CD8-positive, alpha-beta memory T cell (primary cell): ENCODE measurements around the gene CTRB1. TPM values are rescaled to one million over a fixed set of nuclear protein-coding genes. Genes with fewer than 3 reads are reported as not detected.
"Not testable (repeated sequence)": the region's sequence is repeated elsewhere in the genome, so short reads cannot be mapped to it uniquely, and the experiment has no call there.

Experiments used
- CTCF ChIA-PET: fragments of 350-600 bp; sonication (Branson Sonifier 250); formaldehyde crosslinking; loops from one replicate; lab custom pipeline; 2021; ENCODE audit warnings: antibody characterized with exemption; lab: Charles Lee
- POLR2A ChIA-PET: fragments of 350-600 bp; sonication (Branson Sonifier 250); formaldehyde crosslinking; loops from one replicate; lab custom pipeline; 2021; ENCODE audit warnings: antibody characterized with exemption; lab: Charles Lee
- DNase-seq, 5 donors: peaks; one replicate each; pipeline versions ENCODE4 v3.0.0 to v3.0.0-alpha.2; 2020 to 2022; ENCODE audit warnings: mixed read lengths in 1 of 5
- H3K27ac ChIP-seq: one replicate; pipeline ENCODE4 v1.7.0; 2013; ENCODE audit warnings: low read depth, mild to moderate bottlenecking, low read length, moderate library complexity
- H3K27me3 ChIP-seq: 2 replicates; pipeline ENCODE4 v1.7.0; 2013; ENCODE audit warnings: low read length, mild to moderate bottlenecking; ENCODE audit not compliant: insufficient read depth, poor library complexity, severe bottlenecking
- H3K36me3 ChIP-seq: 2 replicates; pipeline ENCODE4 v1.7.0; 2013; ENCODE audit warnings: mild to moderate bottlenecking, low read length, moderate library complexity; ENCODE audit not compliant: insufficient read depth
- H3K4me1 ChIP-seq: 2 replicates; pipeline ENCODE4 v1.7.0; 2013; ENCODE audit warnings: mild to moderate bottlenecking, low read length, moderate library complexity; ENCODE audit not compliant: insufficient read depth
- H3K4me3 ChIP-seq: 2 replicates; pipeline ENCODE4 v1.7.0; 2013; ENCODE audit warnings: mild to moderate bottlenecking, low read length
- H3K9me3 ChIP-seq: 2 replicates; pipeline ENCODE4 v1.7.0; 2013; ENCODE audit warnings: mild to moderate bottlenecking, low read length
- H3K27ac Mint-ChIP-seq, 8 donors: one replicate each; pipeline ENCODE4 v1.8.0; 2020 to 2021; ENCODE audit warnings: mixed read lengths in 8 of 8, mild to moderate bottlenecking in 6 of 8, inconsistent platforms in 3 of 8, moderate library complexity in 3 of 8
- H3K27me3 Mint-ChIP-seq, 2 donors: one replicate each; pipeline ENCODE4 v1.8.0; 2020 to 2021; ENCODE audit warnings: mixed read lengths in 2 of 2, mild to moderate bottlenecking in 1 of 2, moderate library complexity in 1 of 2
- H3K36me3 Mint-ChIP-seq, 3 donors: one replicate each; pipeline ENCODE4 v1.8.0; 2020 to 2021; ENCODE audit warnings: mixed read lengths in 3 of 3, inconsistent platforms in 1 of 3, mild to moderate bottlenecking in 1 of 3
- H3K4me1 Mint-ChIP-seq, 3 donors: one replicate each; pipeline ENCODE4 v1.8.0; 2020 to 2021; ENCODE audit warnings: mixed read lengths in 3 of 3, inconsistent platforms in 1 of 3, mild to moderate bottlenecking in 1 of 3
- H3K4me3 Mint-ChIP-seq, 7 donors: one replicate each; pipeline ENCODE4 v1.8.0; 2020 to 2021; ENCODE audit warnings: mixed read lengths in 7 of 7, mild to moderate bottlenecking in 6 of 7, moderate library complexity in 4 of 7, inconsistent platforms in 2 of 7
- H3K9me3 Mint-ChIP-seq, 5 donors: one replicate each; pipeline ENCODE4 v1.8.0; 2020 to 2022; ENCODE audit warnings: mixed read lengths in 5 of 5, mild to moderate bottlenecking in 3 of 5, moderate library complexity in 2 of 5, inconsistent platforms in 1 of 5
- polyA plus RNA-seq: library from polyadenylated mRNA; unstranded; fragments of 300-500 nt; fragmentation: Illumina TruSeq; gene quantifications from one replicate; pipeline ENCODE4 v1.2.3, GENCODE V29; 2021
- total RNA-seq, 2 experiments: library from RNA; stranded (reverse); gene quantifications; one replicate each; pipeline ENCODE4 v1.2.3, GENCODE V29; 2021

CTRB1 gene
- total and polyA plus RNA-seq, 3 experiments from 2014 or later = not detected

DNA sequence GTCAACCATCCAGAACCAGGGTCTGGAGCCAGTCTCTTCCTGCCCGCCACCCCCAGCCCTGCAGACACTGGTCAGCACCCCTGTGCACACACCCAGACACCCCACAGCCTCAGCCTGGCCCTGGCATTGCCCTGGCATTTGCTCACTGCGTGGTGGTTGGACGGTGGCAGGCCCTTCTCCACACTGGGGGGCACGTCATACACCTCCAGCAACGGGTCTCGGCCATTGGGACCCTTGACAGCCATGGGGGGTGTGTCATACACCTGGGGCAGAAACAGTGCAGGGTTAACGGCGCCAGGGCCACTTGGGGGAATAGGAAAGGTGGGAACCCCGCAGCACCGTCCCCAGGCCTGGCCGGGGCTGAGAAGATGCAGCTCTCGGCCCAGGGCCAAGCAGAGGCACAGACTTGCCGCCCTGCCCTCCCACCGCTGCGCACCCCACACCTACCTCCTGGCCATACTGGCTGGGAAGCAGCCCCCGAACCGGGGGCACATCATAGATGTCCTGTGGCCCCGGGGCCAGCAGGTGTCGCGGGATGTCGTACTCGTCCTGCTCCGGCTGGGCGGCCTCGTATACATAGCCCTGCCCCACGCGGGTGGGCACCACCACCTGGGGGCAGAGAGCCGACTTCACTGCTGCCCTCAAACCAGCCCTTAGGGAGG lies 18.1 kb downstream of the CTRB1 start:
- H3K27ac ChIP-seq = no peak overlapping the region
- peaks cover 4 to 11% (median 6%) of the 10 kb centered on the region in 3 donors for H3K4me1 Mint-ChIP-seq
- no peak overlapping the region for H3K27ac Mint-ChIP-seq
- H3K9me3 Mint-ChIP-seq = no peaks in the 10 kb centered on the region
- H3K4me1 ChIP-seq = no peaks in the 10 kb centered on the region
- no peaks in the 10 kb centered on the region for H3K27me3 ChIP-seq
- no peaks in the 10 kb centered on the region for H3K36me3 ChIP-seq
- H3K4me3 Mint-ChIP-seq = no peak overlapping the region
- CTCF ChIA-PET = interaction anchor here (1.0 to 4.7 kb wide), 4 partner anchors 11 to 146 kb away, joined by 3 to 121 read pairs (median 3); no protein-coding TSS in a partner anchor
- H3K27me3 Mint-ChIP-seq = peaks cover 0 to 4% of the 10 kb centered on the region in 2 donors
- no peak overlapping the region for H3K4me3 ChIP-seq
- no peak for DNase-seq
- no peaks in the 10 kb centered on the region for H3K36me3 Mint-ChIP-seq
- no peaks in the 10 kb centered on the region for H3K9me3 ChIP-seq
- POLR2A ChIA-PET = no interaction called here

DNA sequence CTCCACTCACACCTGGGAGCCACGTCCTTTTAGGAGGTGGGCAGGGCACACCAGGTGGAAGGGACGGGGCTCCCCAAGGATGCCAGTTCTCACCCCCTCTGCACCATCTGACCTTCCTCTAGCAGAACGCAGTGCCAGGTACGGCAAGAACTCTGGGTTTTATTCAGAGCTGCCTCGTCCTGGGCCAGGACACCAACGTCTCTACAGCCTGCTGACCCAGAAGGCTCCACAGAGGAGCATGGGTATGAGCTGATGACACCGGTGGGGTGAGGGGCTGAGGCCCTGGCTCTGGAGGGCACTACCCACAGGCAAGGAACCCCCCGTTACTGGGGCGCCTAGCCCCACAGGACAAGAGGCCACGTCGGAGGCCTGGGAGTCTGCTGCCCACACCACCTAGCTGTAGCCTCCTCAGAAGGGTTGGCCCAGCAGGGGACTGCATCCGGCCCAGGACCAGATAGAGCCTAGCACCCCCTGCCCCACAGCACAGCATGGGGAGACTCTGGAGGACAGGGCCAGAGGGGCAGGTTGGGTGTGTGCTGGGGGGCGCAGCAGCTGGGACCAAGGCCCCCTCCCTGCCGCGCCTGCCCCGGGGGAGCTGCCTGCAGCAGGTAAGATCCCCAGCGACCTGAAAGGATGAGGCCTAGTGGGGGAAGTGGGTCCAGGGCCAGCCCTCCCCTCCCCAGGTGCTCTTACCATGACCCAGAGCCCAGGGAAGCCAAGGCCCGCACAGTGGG lies 18.8 kb downstream of the CTRB1 start:
- Mint-ChIP-seq H3K36me3 (no peaks in the 10 kb centered on the region), H3K27me3 (peaks cover 0 to 6% of the 10 kb centered on the region in 2 donors), H3K4me1 (peaks cover 4 to 11% (median 6%) of the 10 kb centered on the region in 3 donors), H3K27ac (no peak overlapping the region), H3K4me3 (no peak overlapping the region), H3K9me3 (no peaks in the 10 kb centered on the region)
- Histone ChIP-seq H3K4me1 (no peaks in the 10 kb centered on the region), H3K27me3 (no peaks in the 10 kb centered on the region), H3K4me3 (no peak overlapping the region), H3K27ac (no peak overlapping the region), H3K36me3 (no peaks in the 10 kb centered on the region), H3K9me3 (no peaks in the 10 kb centered on the region)
- ChIA-PET POLR2A (no interaction called here), CTCF (interaction anchor here (1.3 kb wide), 1 partner anchor 10 kb away, joined by 3 read pairs; no protein-coding TSS in a partner anchor)
- no peak for DNase-seq

DNA sequence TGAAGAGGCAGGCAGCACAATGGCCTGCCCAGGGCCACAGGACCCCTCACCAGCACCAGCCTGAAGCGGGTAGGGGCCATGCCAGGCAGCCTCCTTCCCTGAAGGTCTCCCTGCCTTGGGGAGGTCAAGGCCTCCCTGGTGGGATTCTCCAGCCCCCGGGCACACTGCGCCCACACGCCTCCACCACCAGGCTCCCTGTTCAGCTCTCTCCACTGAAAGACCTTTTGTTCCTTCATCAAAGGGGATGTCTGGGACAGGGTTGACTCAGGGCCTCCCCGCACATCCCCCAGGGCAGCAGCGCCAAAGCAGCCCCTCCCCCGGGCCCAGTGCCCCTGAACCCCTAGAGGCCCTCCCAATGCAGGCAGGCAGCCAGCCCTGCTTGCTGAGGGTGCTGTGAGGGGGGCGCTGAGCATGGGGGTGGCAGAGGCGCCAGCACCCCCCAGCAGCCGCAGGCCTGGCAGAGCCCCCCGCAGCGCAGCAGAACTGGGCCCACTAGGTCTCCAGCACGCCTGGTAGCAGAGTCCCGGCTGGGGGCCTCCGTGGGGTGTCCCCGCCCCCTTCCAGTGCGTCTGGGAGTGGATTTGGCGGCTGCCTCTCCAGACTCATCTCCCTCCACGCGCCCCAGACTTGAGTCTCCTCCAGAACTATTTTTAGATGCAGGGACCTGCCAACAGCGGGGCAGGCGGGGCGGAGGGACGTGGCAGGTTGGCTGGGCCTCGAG lies 19.5 kb downstream of the CTRB1 start:
- Histone ChIP-seq H3K36me3 (no peaks in the 10 kb centered on the region), H3K27ac (no peak overlapping the region), H3K9me3 (no peaks in the 10 kb centered on the region), H3K4me3 (no peak overlapping the region), H3K27me3 (no peaks in the 10 kb centered on the region), H3K4me1 (no peaks in the 10 kb centered on the region)
- Mint-ChIP-seq H3K36me3 (no peaks in the 10 kb centered on the region), H3K27ac (peak overlapping the region in 1 of 8 donors; percentile 14), H3K4me1 (peaks cover 5 to 11% (median 6%) of the 10 kb centered on the region in 3 donors), H3K4me3 (no peak overlapping the region), H3K27me3 (peaks cover 0 to 7% of the 10 kb centered on the region in 2 donors), H3K9me3 (no peaks in the 10 kb centered on the region)
- POLR2A ChIA-PET = no interaction called here
- CTCF ChIA-PET = no interaction called here
- DNase-seq = no peak

DNA sequence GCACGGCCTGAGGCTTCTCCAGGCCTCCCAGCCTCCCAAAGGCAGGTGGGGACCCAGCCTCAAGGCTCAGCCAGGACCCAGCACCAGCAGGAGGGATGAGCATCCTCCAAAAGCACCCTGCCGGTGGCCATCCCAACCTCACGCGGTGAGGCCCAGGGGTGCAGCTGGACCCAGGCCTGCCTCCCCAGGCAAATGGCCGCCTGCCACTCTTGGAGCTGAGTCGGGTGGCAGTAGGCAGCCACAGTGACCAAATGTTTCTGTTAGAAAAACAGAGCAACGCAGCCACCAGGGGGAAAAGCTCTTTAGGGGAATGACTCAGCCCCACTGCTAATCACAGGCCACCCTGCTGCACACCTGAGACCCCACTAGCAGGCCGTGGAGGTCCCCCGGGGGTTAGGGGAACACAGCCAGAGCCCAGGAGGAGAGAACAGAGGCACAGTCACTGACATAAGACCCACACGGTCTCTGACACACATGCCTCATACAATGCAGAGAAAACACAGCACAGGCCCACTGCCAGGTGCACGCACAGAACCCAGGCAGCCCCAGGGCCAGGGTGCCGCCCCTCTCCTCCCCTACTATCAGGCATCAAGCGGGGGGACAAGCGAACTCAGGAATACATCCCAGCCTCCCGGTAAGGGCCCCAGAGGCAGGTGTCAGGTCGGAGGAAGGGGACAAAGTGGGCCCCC lies 20.2 kb downstream of the CTRB1 start:
- H3K27me3 ChIP-seq = no peaks in the 10 kb centered on the region
- POLR2A ChIA-PET = interaction anchor here (1.0 kb wide), 1 partner anchor 141 kb away, joined by 3 read pairs; no protein-coding TSS in a partner anchor
- Mint-ChIP-seq H3K4me3 (no peak overlapping the region), H3K9me3 (no peaks in the 10 kb centered on the region), H3K27ac (peak overlapping the region in 1 of 8 donors; percentile 14), H3K36me3 (no peaks in the 10 kb centered on the region), H3K4me1 (peaks cover 5 to 8% (median 5%) of the 10 kb centered on the region in 3 donors), H3K27me3 (peaks cover 0 to 7% of the 10 kb centered on the region in 2 donors)
- no peaks in the 10 kb centered on the region for H3K9me3 ChIP-seq
- no peak for DNase-seq
- no peaks in the 10 kb centered on the region for H3K36me3 ChIP-seq
- CTCF ChIA-PET = no interaction called here
- no peak overlapping the region for H3K27ac ChIP-seq
- H3K4me3 ChIP-seq = no peak overlapping the region
- no peaks in the 10 kb centered on the region for H3K4me1 ChIP-seq

DNA sequence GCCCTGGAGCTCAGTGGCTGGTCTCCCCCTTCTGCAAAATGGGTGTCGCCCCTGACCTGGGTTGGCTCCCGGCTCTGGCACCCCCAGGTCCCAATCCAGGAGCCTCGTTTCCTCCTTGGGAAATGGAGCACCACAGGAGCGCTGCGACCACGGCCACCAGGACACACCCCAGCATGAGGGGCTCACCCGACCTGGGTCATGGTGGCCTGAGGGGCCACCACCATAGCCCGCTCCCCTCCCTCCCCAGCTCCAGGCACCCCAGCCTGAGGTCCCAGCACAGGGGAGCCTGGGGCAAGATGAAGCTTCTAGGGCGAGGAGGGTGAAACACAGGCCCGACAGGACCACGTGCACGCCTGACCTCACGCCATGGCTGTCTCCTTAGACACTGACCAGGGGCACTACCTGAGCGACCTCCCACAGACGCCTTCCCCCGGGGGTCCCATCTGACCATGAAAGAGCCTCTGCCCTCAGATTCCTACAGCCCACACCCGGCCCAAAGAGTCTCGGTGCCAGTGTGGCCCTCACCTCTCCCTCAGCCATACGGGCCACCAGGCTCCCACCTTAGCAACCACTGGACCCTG lies 20.8 kb downstream of the CTRB1 start:
- no peak overlapping the region for H3K27ac ChIP-seq
- Mint-ChIP-seq H3K4me1 (peaks cover 4 to 7% (median 5%) of the 10 kb centered on the region in 3 donors), H3K9me3 (no peaks in the 10 kb centered on the region), H3K4me3 (no peak overlapping the region), H3K36me3 (no peaks in the 10 kb centered on the region), H3K27ac (no peak overlapping the region), H3K27me3 (peaks cover 0 to 7% of the 10 kb centered on the region in 2 donors)
- ChIA-PET POLR2A (interaction anchor here (1.0 kb wide), 1 partner anchor 140 kb away, joined by 3 read pairs; no protein-coding TSS in a partner anchor), CTCF (no interaction called here)
- H3K4me3 ChIP-seq = no peak overlapping the region
- H3K4me1 ChIP-seq = no peaks in the 10 kb centered on the region
- no peaks in the 10 kb centered on the region for H3K36me3 ChIP-seq
- H3K9me3 ChIP-seq = no peaks in the 10 kb centered on the region
- DNase-seq = no peak
- no peaks in the 10 kb centered on the region for H3K27me3 ChIP-seq

DNA sequence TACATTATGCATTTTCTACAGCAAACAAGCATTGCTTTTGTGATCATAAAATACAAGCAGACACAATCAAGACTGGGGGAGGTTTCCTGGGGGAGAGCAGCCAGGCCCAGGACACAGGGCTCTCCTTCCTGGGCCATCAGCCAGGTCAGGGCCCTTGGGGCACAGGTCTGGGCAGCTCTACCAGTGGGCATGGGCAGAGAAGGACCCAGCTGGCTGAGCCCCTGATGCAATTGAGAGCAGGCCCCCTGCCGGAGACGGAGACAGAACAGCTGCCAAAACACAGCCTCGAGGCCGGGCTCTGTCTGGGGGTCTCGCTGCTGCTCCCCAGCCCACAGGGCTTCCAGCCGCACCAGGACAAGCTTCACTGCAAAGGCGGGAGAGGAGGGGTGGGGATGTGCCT lies 21.8 kb downstream of the CTRB1 start:
- H3K4me1 Mint-ChIP-seq, H3K27me3 ChIP-seq, DNase-seq, H3K4me1 ChIP-seq, H3K27me3 Mint-ChIP-seq, H3K4me3 ChIP-seq, H3K27ac ChIP-seq, H3K9me3 Mint-ChIP-seq, H3K27ac Mint-ChIP-seq, POLR2A ChIA-PET, CTCF ChIA-PET, H3K4me3 Mint-ChIP-seq, H3K36me3 Mint-ChIP-seq, H3K9me3 ChIP-seq, H3K36me3 ChIP-seq: not testable (repeated sequence)

DNA sequence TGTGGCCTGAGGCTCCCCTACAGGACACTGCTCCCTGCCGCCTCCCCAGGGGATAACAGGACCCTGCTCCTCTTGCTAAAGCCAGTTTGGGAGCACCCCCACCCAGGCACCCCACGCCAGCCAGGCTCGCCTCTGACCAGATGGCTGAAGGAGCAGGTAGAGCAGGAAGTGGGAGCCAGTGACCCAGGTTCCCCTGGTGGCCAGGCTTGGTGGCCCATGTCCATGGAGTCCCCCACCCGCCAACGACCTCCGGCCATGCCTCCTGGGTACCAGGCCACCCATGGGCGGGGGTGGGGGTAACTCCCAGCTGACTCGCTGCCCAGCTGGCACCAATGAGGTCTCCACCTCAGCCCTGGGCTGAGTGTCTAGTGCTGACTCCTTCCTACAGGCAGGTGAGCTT lies 22.6 kb downstream of the CTRB1 start:
- Mint-ChIP-seq H3K27ac (no peak overlapping the region), H3K4me3 (no peak overlapping the region), H3K27me3 (peaks cover 0 to 4% of the 10 kb centered on the region in 2 donors), H3K36me3 (no peaks in the 10 kb centered on the region), H3K9me3 (no peaks in the 10 kb centered on the region), H3K4me1 (peaks cover 0 to 4% (median under 1%) of the 10 kb centered on the region in 3 donors)
- Histone ChIP-seq H3K27me3 (no peaks in the 10 kb centered on the region), H3K4me1 (no peaks in the 10 kb centered on the region), H3K27ac (no peak overlapping the region), H3K4me3 (no peak overlapping the region), H3K36me3 (no peaks in the 10 kb centered on the region), H3K9me3 (no peaks in the 10 kb centered on the region)
- ChIA-PET CTCF (no interaction called here), POLR2A (no interaction called here)
- DNase-seq = no peak
